Neutrophil (primary cell): ENCODE results near the gene SEL1L.

Source experiments
- H3K27ac ChIP-seq: fragments of 200-600 bp; sonication (generic); 2 replicates; pipeline ENCODE4 v1.5.1; 2016; ENCODE audit warnings: mild to moderate bottlenecking, moderate library complexity
- H3K27me3 ChIP-seq: fragments of 200-600 bp; sonication (generic); 2 replicates; pipeline ENCODE4 v1.6.0; 2016; ENCODE audit warnings: mild to moderate bottlenecking
- H3K36me3 ChIP-seq: fragments of 200-600 bp; sonication (generic); 2 replicates; pipeline ENCODE4 v1.5.1; 2017
- H3K4me1 ChIP-seq, 2 experiments: fragments of 200-600 bp in 1 of 2; sonication (generic) in 1 of 2; 1 replicate in 1 of 2; 2 replicates in 1 of 2; pipeline versions ENCODE4 v1.5.1 to v1.6.1; 2013 to 2016; ENCODE audit warnings: low read depth in 1 of 2, low read length in 1 of 2, mild to moderate bottlenecking in 1 of 2, moderate library complexity in 1 of 2; ENCODE audit not compliant: control insufficient read depth in 1 of 2, insufficient read depth in 1 of 2
- H3K4me3 ChIP-seq, 2 experiments: fragments of 200-600 bp in 1 of 2; sonication (generic) in 1 of 2; 1 replicate in 1 of 2; 2 replicates in 1 of 2; pipeline ENCODE4 v1.5.1; 2013 to 2016; ENCODE audit warnings: low read depth in 1 of 2, low read length in 1 of 2, mild to moderate bottlenecking in 1 of 2, moderate library complexity in 1 of 2
- H3K9me3 ChIP-seq: fragments of 200-600 bp; sonication (generic); 2 replicates; pipeline ENCODE4 v1.5.1; 2016
- TF ChIP-seq, protein P1 (sequence below): fragments of 200-600 bp; sonication (generic); IDR thresholded peaks from 2 replicates; pipeline ENCODE4 v1.5.1; 2016; ENCODE audit warnings: antibody characterized with exemption

The SEL1L gene

GRCh38 chr14:81533536-81534343, at the start of gene SEL1L:
SEL1L (minus strand) TSS chr14:81533853; CDS start chr14:81533744, 109 bp downstream.
- TF ChIP-seq, protein P1, sequence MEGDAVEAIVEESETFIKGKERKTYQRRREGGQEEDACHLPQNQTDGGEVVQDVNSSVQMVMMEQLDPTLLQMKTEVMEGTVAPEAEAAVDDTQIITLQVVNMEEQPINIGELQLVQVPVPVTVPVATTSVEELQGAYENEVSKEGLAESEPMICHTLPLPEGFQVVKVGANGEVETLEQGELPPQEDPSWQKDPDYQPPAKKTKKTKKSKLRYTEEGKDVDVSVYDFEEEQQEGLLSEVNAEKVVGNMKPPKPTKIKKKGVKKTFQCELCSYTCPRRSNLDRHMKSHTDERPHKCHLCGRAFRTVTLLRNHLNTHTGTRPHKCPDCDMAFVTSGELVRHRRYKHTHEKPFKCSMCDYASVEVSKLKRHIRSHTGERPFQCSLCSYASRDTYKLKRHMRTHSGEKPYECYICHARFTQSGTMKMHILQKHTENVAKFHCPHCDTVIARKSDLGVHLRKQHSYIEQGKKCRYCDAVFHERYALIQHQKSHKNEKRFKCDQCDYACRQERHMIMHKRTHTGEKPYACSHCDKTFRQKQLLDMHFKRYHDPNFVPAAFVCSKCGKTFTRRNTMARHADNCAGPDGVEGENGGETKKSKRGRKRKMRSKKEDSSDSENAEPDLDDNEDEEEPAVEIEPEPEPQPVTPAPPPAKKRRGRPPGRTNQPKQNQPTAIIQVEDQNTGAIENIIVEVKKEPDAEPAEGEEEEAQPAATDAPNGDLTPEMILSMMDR = peak; percentile 45
- Histone ChIP-seq H3K27ac (peak within 1 kb of the TSS; percentile 87), H3K36me3 (no peaks in the 10 kb centered on the region), H3K27me3 (no peaks in the 10 kb centered on the region), H3K4me3 (peak within 1 kb of the TSS; percentile 91 to 92), H3K9me3 (no peaks in the 10 kb centered on the region), H3K4me1 (peaks cover 53 to 59% of the 10 kb centered on the region in 2 experiments)

- TF ChIP-seq, protein P1 = no peak
- Histone ChIP-seq H3K36me3 (no peaks in the 10 kb centered on the region), H3K4me1 (peaks cover 2 to 4% of the 10 kb centered on the region in 2 experiments)
These were observed 48.8 kb upstream of the SEL1L start for GRCh38 chr14:81582420-81582819.

GRCh38 chr14:81579115-81579514, 45.5 kb upstream of the SEL1L start:
- H3K36me3 ChIP-seq = no peaks in the 10 kb centered on the region
- H3K27ac ChIP-seq = no peak overlapping the region
- H3K27me3 ChIP-seq = no peaks in the 10 kb centered on the region
- H3K4me3 ChIP-seq = no peak overlapping the region
- TF ChIP-seq, protein P1 = no peak
- no peaks in the 10 kb centered on the region for H3K4me1 ChIP-seq
- no peaks in the 10 kb centered on the region for H3K9me3 ChIP-seq

More at GRCh38 chr14:81582420-81582819, 48.8 kb upstream of the SEL1L start:
- H3K4me3 ChIP-seq = no peak overlapping the region
- no peak overlapping the region for H3K27ac ChIP-seq
- no peaks in the 10 kb centered on the region for H3K9me3 ChIP-seq
- H3K27me3 ChIP-seq = no peaks in the 10 kb centered on the region

- Histone ChIP-seq H3K4me3 (no peak overlapping the region), H3K9me3 (no peaks in the 10 kb centered on the region), H3K27me3 (no peaks in the 10 kb centered on the region), H3K4me1 (peaks cover 9 to 10% of the 10 kb centered on the region in 2 experiments), H3K36me3 (no peaks in the 10 kb centered on the region), H3K27ac (no peak overlapping the region)
- TF ChIP-seq, protein P1 = no peak
These were observed 37.8 kb upstream of the SEL1L start for GRCh38 chr14:81571437-81571836.

- TF ChIP-seq, protein P1 = no peak
- no peaks in the 10 kb centered on the region for H3K9me3 ChIP-seq
- H3K4me1 ChIP-seq = peaks cover 9 to 10% of the 10 kb centered on the region in 2 experiments
- no peaks in the 10 kb centered on the region for H3K27me3 ChIP-seq
- H3K27ac ChIP-seq = no peak overlapping the region
- no peaks in the 10 kb centered on the region for H3K36me3 ChIP-seq
- H3K4me3 ChIP-seq = no peak overlapping the region
These were observed 33.6 kb upstream of the SEL1L start for GRCh38 chr14:81567302-81567701.
